Smooth muscle cell (in vitro differentiated cells): ENCODE results near the gene TMEM204. TPM values are rescaled to one million over a fixed set of nuclear protein-coding genes. Genes with fewer than 3 reads are reported as not detected.
"Not testable (repeated sequence)": the region's sequence is repeated elsewhere in the genome, so short reads cannot be mapped to it uniquely, and the experiment has no call there.

Experiments used
- DNase-seq: peaks from one replicate; lab custom pipeline; 2025; ENCODE audit not compliant: unreplicated experiment; lab: John Stamatoyannopoulos, UW
- H2AFZ ChIP-seq: fragments of 200-600 bp; sonication (generic); 2 replicates; pipeline ENCODE4 v1.6.0; 2016; ENCODE audit warnings: antibody characterized with exemption, low read depth, mild to moderate bottlenecking
- H3F3A ChIP-seq: fragments of 200-600 bp; sonication (generic); 2 replicates; pipeline ENCODE4 v1.6.0; 2017; ENCODE audit warnings: antibody characterized with exemption, low read depth
- H3K27ac ChIP-seq: fragments of 200-600 bp; sonication (generic); 2 replicates; pipeline ENCODE4 v1.5.1; 2016; ENCODE audit warnings: low read depth, mild to moderate bottlenecking
- H3K27me3 ChIP-seq: fragments of 200-600 bp; sonication (generic); 2 replicates; pipeline ENCODE4 v1.6.1; 2016; ENCODE audit warnings: low read depth, mild to moderate bottlenecking
- H3K36me3 ChIP-seq: fragments of 200-600 bp; sonication (generic); 2 replicates; pipeline ENCODE4 v1.5.1; 2016; ENCODE audit warnings: low read depth
- H3K4me1 ChIP-seq: fragments of 200-600 bp; sonication (generic); 2 replicates; pipeline ENCODE4 v1.5.1; 2016; ENCODE audit warnings: low read depth
- H3K4me2 ChIP-seq: fragments of 200-600 bp; sonication (generic); 2 replicates; pipeline ENCODE4 v1.6.0; 2016; ENCODE audit warnings: mild to moderate bottlenecking
- H3K4me3 ChIP-seq: fragments of 200-600 bp; sonication (generic); 2 replicates; pipeline ENCODE4 v1.5.1; 2016; ENCODE audit warnings: mild to moderate bottlenecking
- H3K79me2 ChIP-seq: fragments of 200-600 bp; sonication (generic); 2 replicates; pipeline ENCODE4 v1.6.0; 2016; ENCODE audit warnings: low read depth, mild to moderate bottlenecking
- H3K9ac ChIP-seq: fragments of 200-600 bp; sonication (generic); 2 replicates; pipeline ENCODE4 v1.6.0; 2016; ENCODE audit warnings: low read depth
- H3K9me3 ChIP-seq: fragments of 200-600 bp; sonication (generic); replicated peaks from 2 replicates; pipeline ENCODE4 v1.5.1; 2016; ENCODE audit warnings: low read depth
- H4K20me1 ChIP-seq: fragments of 200-600 bp; sonication (generic); 2 replicates; pipeline ENCODE4 v1.6.0; 2016; ENCODE audit warnings: low read depth
- WGBS: methylation state at CpG from one replicate; pipeline ENCODE4 v1.1.7; 2016; ENCODE audit warnings: low lambda C conversion rate; 5-methylcytosine and 5-hydroxymethylcytosine counted together
- polyA plus RNA-seq: library from polyadenylated mRNA; unstranded; fragments of >200 nt; fragmentation: Nextera tagmentation; extraction: Ambion mirVana; gene quantifications from 2 replicates; pipeline ENCODE4 v1.2.1, GENCODE V29; 2016
- total RNA-seq: library from RNA; depleted of rRNA; stranded (reverse); fragments of >200 nt; gene quantifications from 2 replicates; pipeline ENCODE4 v1.2.3, GENCODE V29; 2014
- TF ChIP-seq, protein P1 (sequence below): fragments of 200-600 bp; sonication (generic); IDR thresholded peaks from 2 replicates; pipeline ENCODE4 v1.5.1; 2017; ENCODE audit warnings: borderline replicate concordance, mild to moderate bottlenecking, antibody characterized with exemption; ENCODE audit not compliant: insufficient read depth, poor library complexity, severe bottlenecking

TMEM204 gene
- total and polyA plus RNA-seq, 2 experiments from 2014 or later, result 0.90 to 4.2 TPM

DNA sequence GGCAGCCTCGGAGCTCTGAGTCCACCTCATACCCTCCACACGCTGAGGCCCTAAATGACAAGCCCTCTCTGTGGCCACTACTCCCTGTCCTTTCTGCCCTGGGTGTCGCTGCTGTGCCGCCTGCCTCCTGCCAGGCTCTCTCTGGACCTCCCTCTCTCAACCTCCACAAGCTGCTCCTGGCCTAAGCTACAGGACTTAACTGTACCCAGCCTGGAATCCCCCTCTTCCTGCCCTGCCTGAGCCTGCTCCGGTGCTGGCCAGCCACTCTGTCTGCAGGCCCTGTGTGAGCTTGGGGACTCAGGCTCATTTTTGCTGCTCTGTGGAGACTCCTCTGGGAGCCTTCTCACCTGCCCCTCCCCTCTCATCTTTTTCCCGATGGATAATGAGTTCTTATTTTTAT, 56.9 kb downstream of the TMEM204 start:
- TF ChIP-seq, protein P1, sequence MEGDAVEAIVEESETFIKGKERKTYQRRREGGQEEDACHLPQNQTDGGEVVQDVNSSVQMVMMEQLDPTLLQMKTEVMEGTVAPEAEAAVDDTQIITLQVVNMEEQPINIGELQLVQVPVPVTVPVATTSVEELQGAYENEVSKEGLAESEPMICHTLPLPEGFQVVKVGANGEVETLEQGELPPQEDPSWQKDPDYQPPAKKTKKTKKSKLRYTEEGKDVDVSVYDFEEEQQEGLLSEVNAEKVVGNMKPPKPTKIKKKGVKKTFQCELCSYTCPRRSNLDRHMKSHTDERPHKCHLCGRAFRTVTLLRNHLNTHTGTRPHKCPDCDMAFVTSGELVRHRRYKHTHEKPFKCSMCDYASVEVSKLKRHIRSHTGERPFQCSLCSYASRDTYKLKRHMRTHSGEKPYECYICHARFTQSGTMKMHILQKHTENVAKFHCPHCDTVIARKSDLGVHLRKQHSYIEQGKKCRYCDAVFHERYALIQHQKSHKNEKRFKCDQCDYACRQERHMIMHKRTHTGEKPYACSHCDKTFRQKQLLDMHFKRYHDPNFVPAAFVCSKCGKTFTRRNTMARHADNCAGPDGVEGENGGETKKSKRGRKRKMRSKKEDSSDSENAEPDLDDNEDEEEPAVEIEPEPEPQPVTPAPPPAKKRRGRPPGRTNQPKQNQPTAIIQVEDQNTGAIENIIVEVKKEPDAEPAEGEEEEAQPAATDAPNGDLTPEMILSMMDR, result no peak
- no peaks in the 10 kb centered on the region for H3K27me3 ChIP-seq
- no peak overlapping the region for H3K4me3 ChIP-seq
- H4K20me1 ChIP-seq, result no peaks in the 10 kb centered on the region
- H2AFZ ChIP-seq, result no peak overlapping the region
- H3K9me3 ChIP-seq, result no peaks in the 10 kb centered on the region
- 95% methylated on average over 6 of the region's 6 CpGs for WGBS
- no peaks in the 10 kb centered on the region for H3K79me2 ChIP-seq
- no peak overlapping the region for H3K4me2 ChIP-seq
- no peaks in the 10 kb centered on the region for H3K36me3 ChIP-seq
- no peaks in the 10 kb centered on the region for H3K4me1 ChIP-seq
- H3F3A ChIP-seq, result no peaks in the 10 kb centered on the region
- no peak overlapping the region for H3K27ac ChIP-seq
- no peak for DNase-seq
- no peak overlapping the region for H3K9ac ChIP-seq

DNA sequence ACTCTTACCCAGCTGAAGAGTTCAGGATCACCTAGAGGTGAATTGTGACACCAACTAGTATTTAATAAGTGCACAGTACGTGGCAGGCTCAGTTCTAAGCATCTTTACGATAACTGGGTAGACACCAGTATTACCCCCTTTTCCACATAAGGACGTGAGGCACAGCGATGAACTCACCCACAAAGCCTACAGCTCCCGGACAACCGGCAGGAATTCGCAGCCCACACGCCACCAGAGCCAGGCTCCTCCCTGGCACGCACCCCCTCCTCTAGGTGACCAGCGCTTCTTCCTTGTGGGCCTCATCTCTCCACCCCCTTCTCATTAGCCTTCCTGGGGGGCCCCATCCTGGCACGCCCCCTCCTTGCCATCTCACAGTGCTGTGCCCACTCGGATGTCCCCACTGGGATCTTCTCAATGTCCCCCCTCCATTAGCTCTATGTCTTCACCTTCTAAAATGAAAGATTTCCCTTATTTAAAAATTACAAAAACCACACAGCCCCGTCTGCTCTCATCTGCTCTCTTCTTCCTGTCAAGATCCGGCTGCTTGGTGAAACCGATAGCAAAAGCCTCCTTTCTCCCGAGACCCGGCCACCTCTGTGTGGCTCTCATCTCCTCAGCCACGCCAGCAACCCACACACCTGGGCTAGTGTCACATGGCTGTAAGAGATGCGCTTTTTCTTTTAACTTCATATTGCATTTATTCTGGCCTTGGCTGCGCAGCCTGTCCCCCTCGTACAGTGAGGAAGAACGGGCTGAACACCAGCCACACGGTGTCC, 57.7 kb downstream of the TMEM204 start:
- no peak overlapping the region for H3K27ac ChIP-seq
- no peak for DNase-seq
- no peaks in the 10 kb centered on the region for H3K27me3 ChIP-seq
- no peaks in the 10 kb centered on the region for H3K36me3 ChIP-seq
- no peak overlapping the region for H2AFZ ChIP-seq
- H3K4me1 ChIP-seq, result no peaks in the 10 kb centered on the region
- whole genome bisulfite sequencing, result 96% methylated on average over 23 of the region's 23 CpGs
- TF ChIP-seq, protein P1, result no peak
- no peaks in the 10 kb centered on the region for H3K79me2 ChIP-seq
- no peak overlapping the region for H3K4me2 ChIP-seq
- no peaks in the 10 kb centered on the region for H3K9me3 ChIP-seq
- no peaks in the 10 kb centered on the region for H4K20me1 ChIP-seq
- no peaks in the 10 kb centered on the region for H3F3A ChIP-seq
- H3K4me3 ChIP-seq, result no peak overlapping the region
- no peak overlapping the region for H3K9ac ChIP-seq

DNA sequence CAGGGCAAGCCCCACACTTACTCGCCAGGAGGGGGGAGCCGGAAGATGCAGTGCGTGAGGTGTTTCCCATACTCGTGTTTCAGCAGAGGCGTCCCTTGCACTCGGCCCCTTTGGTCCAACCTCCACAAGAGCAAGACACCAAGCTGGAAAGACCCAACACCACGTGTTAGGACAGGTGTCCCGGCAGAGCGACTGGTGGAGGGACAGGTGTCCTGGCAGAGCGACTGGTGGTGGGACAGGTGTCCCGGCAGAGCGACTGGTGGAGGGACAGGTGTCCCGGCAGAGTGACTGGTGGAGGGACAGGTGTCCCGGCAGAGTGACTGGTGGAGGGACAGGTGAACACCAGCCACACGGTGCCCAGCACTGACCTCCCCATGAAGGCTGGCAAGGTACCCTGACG, 59.0 kb downstream of the TMEM204 start:
- DNase-seq, result no peak
- H3F3A ChIP-seq, result no peaks in the 10 kb centered on the region

DNA sequence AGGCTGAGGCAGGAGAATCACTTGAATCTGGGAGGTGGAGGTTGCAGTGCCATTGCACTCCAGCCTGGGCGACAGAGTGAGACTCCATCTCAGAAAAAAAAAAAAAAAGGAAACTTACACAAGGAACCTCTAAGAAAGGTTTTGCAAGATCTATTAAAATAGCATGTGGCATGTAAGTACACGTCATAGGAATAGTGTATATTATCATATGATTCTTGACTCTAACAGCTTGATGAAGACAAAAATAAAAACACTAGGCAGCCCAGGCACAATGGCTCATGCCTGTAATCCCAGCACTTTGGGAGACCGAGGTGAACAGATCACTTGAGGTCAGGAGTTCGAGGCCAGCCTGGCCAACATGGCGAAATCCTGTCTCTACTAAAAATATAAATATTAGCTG, 62.0 kb downstream of the TMEM204 start:
- not testable (repeated sequence) for H3K36me3 ChIP-seq, H3K4me1 ChIP-seq, H3K4me3 ChIP-seq, H3K79me2 ChIP-seq, H3K4me2 ChIP-seq, H4K20me1 ChIP-seq, DNase-seq, H2AFZ ChIP-seq, H3K9me3 ChIP-seq, H3K27ac ChIP-seq, H3K9ac ChIP-seq, H3F3A ChIP-seq, H3K27me3 ChIP-seq
- 92% methylated on average over 5 of the region's 5 CpGs for WGBS

More for the DNA sequence above, 59.0 kb downstream of the TMEM204 start:
- Histone ChIP-seq H3K9ac (no peak overlapping the region), H3K36me3 (no peaks in the 10 kb centered on the region), H3K79me2 (no peaks in the 10 kb centered on the region), H3K4me3 (no peak overlapping the region), H3K9me3 (no peaks in the 10 kb centered on the region), H3K4me1 (no peaks in the 10 kb centered on the region), H3K27ac (no peak overlapping the region), H2AFZ (no peak overlapping the region), H4K20me1 (no peaks in the 10 kb centered on the region), H3K4me2 (no peak overlapping the region), H3K27me3 (no peaks in the 10 kb centered on the region)
- TF ChIP-seq, protein P1, result no peak
- WGBS, result 96% methylated on average over 16 of the region's 16 CpGs
